WTC11 (cell line): ENCODE measurements around the gene S100A5. TPM values are rescaled to one million over a fixed set of nuclear protein-coding genes. Genes with fewer than 3 reads are reported as not detected.
A peak's percentile ranks its signal among the peaks of the same experiment; 100 is the strongest.

Experiments
- ATAC-seq: fragments of 200-7000 bp; cut with Tn5 transposase; 2 replicates; pipeline ENCODE4 v1.10.0; 2021; ENCODE audit warnings: mild to moderate bottlenecking, moderate library complexity
- CTCF ChIA-PET: fragments of 300-600 bp; sonication (Branson Sonifier 250); formaldehyde crosslinking; loops from one replicate; lab custom pipeline; 2021; ENCODE audit warnings: antibody characterized with exemption; lab: Charles Lee
- POLR2A ChIA-PET: fragments of 350-600 bp; sonication (Branson Sonifier 250); formaldehyde crosslinking; loops from one replicate; lab custom pipeline; 2021; ENCODE audit warnings: antibody characterized with exemption; lab: Charles Lee
- DNase-seq: peaks from one replicate; pipeline ENCODE4 v3.0.0; 2021; ENCODE audit warnings: low spot score
- H3K27ac Mint-ChIP-seq: 2 replicates; pipeline ENCODE4 v1.8.0; 2021; ENCODE audit warnings: mixed read lengths
- H3K27me3 Mint-ChIP-seq: 2 replicates; pipeline ENCODE4 v1.8.0; 2021; ENCODE audit warnings: low read depth, mild to moderate bottlenecking, moderate library complexity, mixed read lengths
- H3K36me3 Mint-ChIP-seq: 2 replicates; pipeline ENCODE4 v1.8.0; 2021; ENCODE audit warnings: mixed read lengths
- H3K4me1 Mint-ChIP-seq: 2 replicates; pipeline ENCODE4 v1.8.0; 2022; ENCODE audit warnings: mixed read lengths
- H3K4me3 Mint-ChIP-seq: 2 replicates; pipeline ENCODE4 v1.8.0; 2021; ENCODE audit warnings: mild to moderate bottlenecking, moderate library complexity, mixed read lengths
- H3K9me3 Mint-ChIP-seq: 2 replicates; pipeline ENCODE4 v1.8.0; 2021; ENCODE audit warnings: mixed read lengths
- ESRRA ChIP-seq: sonication (generic); formaldehyde crosslinking; IDR thresholded peaks from 2 replicates; pipeline ENCODE4 v1.8.1; 2022; ENCODE audit warnings: mild to moderate bottlenecking, missing genetic modification reagents, borderline replicate concordance
- FOXK1 ChIP-seq: sonication (generic); formaldehyde crosslinking; IDR thresholded peaks from 2 replicates; pipeline ENCODE4 v1.8.0; 2022; ENCODE audit warnings: mild to moderate bottlenecking, moderate library complexity, missing genetic modification reagents
- GTF2I ChIP-seq: fragments of 250-450 bp; sonication (Bioruptor Pico); conservative IDR thresholded peaks from 2 replicates; pipeline ENCODE4 v1.4.0; 2021; ENCODE audit warnings: mild to moderate bottlenecking
- HMGA2 ChIP-seq: fragments of 250-450 bp; sonication (Bioruptor Pico); IDR thresholded peaks from 2 replicates; pipeline ENCODE4 v1.4.0; 2021; ENCODE audit warnings: mild to moderate bottlenecking, moderate library complexity
- JAZF1 ChIP-seq: fragments of 250-450 bp; sonication (Bioruptor Pico); IDR thresholded peaks from 2 replicates; pipeline ENCODE4 v1.9.0; 2021; ENCODE audit warnings: moderate library complexity, mild to moderate bottlenecking, inconsistent platforms
- MYBL2 ChIP-seq: sonication (generic); formaldehyde crosslinking; IDR thresholded peaks from 2 replicates; pipeline ENCODE4 v1.8.1; 2023; ENCODE audit warnings: mild to moderate bottlenecking, moderate library complexity, missing genetic modification reagents
- NR2C2 ChIP-seq: sonication (generic); formaldehyde crosslinking; IDR thresholded peaks from 2 replicates; pipeline ENCODE4 v1.8.0; 2022; ENCODE audit warnings: mild to moderate bottlenecking, missing genetic modification reagents
- TCF7 ChIP-seq: sonication (generic); formaldehyde crosslinking; IDR thresholded peaks from 2 replicates; pipeline ENCODE4 v1.8.0; 2022; ENCODE audit warnings: mild to moderate bottlenecking, low read depth, missing genetic modification reagents, moderate library complexity
- ZNF219 ChIP-seq: sonication (generic); formaldehyde crosslinking; IDR thresholded peaks from 2 replicates; pipeline ENCODE4 v1.8.0; 2023; ENCODE audit warnings: missing genetic modification reagents, mild to moderate bottlenecking, borderline replicate concordance
- ZNF416 ChIP-seq: fragments of 250-450 bp; sonication (Bioruptor Pico); IDR thresholded peaks from 2 replicates; pipeline ENCODE4 v1.9.0; 2021; ENCODE audit warnings: mild to moderate bottlenecking, inconsistent platforms
- ZNF423 ChIP-seq: fragments of 250-450 bp; sonication (Bioruptor Pico); IDR thresholded peaks from 2 replicates; pipeline ENCODE4 v2.1.2; 2022; ENCODE audit warnings: mild to moderate bottlenecking, moderate library complexity
- total RNA-seq: library from RNA; stranded (reverse); gene quantifications from 3 replicates; pipeline ENCODE4 v1.2.3, GENCODE V29; 2021
- TF ChIP-seq, protein P1 (sequence below): sonication (generic); formaldehyde crosslinking; IDR thresholded peaks from 2 replicates; pipeline ENCODE4 v1.8.0; 2022; ENCODE audit warnings: missing genetic modification reagents
- TF ChIP-seq, protein P2 (sequence below): fragments of 200-600 bp; IDR thresholded peaks from 2 replicates; pipeline ENCODE4 v1.8.0; 2022; ENCODE audit warnings: antibody characterized with exemption
- TF ChIP-seq, protein P3 (sequence below): sonication (generic); formaldehyde crosslinking; IDR thresholded peaks from 2 replicates; pipeline ENCODE4 v1.8.0; 2022; ENCODE audit warnings: mild to moderate bottlenecking, missing genetic modification reagents
- TF ChIP-seq, protein P4 (sequence below): sonication (generic); formaldehyde crosslinking; IDR thresholded peaks from 2 replicates; pipeline ENCODE4 v1.8.0; 2022; ENCODE audit warnings: mild to moderate bottlenecking, missing genetic modification reagents

Gene S100A5
- total RNA-seq, 1 experiment from 2014 or later = not detected

GRCh38 chr1:153534226-153534924, 6.4 kb downstream of the S100A5 start:
- no peak for DNase-seq
- TF ChIP-seq, protein P1, sequence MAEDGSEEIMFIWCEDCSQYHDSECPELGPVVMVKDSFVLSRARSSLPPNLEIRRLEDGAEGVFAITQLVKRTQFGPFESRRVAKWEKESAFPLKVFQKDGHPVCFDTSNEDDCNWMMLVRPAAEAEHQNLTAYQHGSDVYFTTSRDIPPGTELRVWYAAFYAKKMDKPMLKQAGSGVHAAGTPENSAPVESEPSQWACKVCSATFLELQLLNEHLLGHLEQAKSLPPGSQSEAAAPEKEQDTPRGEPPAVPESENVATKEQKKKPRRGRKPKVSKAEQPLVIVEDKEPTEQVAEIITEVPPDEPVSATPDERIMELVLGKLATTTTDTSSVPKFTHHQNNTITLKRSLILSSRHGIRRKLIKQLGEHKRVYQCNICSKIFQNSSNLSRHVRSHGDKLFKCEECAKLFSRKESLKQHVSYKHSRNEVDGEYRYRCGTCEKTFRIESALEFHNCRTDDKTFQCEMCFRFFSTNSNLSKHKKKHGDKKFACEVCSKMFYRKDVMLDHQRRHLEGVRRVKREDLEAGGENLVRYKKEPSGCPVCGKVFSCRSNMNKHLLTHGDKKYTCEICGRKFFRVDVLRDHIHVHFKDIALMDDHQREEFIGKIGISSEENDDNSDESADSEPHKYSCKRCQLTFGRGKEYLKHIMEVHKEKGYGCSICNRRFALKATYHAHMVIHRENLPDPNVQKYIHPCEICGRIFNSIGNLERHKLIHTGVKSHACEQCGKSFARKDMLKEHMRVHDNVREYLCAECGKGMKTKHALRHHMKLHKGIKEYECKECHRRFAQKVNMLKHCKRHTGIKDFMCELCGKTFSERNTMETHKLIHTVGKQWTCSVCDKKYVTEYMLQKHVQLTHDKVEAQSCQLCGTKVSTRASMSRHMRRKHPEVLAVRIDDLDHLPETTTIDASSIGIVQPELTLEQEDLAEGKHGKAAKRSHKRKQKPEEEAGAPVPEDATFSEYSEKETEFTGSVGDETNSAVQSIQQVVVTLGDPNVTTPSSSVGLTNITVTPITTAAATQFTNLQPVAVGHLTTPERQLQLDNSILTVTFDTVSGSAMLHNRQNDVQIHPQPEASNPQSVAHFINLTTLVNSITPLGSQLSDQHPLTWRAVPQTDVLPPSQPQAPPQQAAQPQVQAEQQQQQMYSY (CRISPR knock-in tag) = 0 out of 2 replicates have a peak, but pooled peaks have one; percentile 25
- no peak for TF ChIP-seq ZNF219 (CRISPR knock-in tag)
- no peak for TF ChIP-seq NR2C2 (CRISPR knock-in tag)
- Mint-ChIP-seq H3K27me3 (peaks cover 39% of the 10 kb centered on the region), H3K27ac (no peak overlapping the region), H3K36me3 (no peaks in the 10 kb centered on the region), H3K9me3 (no peaks in the 10 kb centered on the region), H3K4me1 (peaks cover 50% of the 10 kb centered on the region), H3K4me3 (peak overlapping the region; percentile 63; the same call in 1 of the 2 replicates)
- ChIA-PET CTCF (interaction anchor here (1.0 to 10.8 kb wide), 17 partner anchors 10 to 179 kb away, joined by 3 to 188 read pairs (median 6); partner anchors contain the start of genes CHTOP, S100A1, S100A13 and S100A16), POLR2A (interaction anchor here (3.0 kb wide), 1 partner anchor 93 kb away, joined by 13 read pairs; the partner anchor contains the start of genes S100A1 and S100A13)
- ATAC-seq = no peak

DNA sequence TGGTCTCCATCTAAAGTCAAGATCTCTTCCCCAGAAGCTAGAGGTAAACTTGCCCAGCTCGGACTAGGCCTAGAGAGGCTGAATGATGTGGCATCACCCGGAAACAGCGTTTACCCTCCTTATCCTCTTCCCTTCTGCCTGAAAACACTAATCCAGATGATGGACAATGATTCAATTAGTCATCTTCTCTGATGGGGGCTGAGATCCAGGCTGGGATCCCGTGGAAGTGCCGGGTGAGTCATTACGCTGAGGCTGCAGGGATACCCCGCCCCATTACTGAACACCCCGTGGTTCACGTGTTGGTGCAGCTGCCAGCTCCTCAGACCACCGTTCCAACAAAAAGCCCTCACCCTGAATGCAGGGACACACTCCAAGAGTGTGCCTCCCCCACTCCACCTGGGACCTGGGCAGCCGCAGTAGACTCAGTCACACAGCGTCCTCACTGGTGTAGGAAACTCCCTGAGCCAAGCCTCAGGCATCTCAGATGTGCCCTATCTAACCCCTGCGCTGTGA, 7.0 kb downstream of the S100A5 start:
- POLR2A ChIA-PET = interaction anchor here (0.8 to 3.0 kb wide), 5 partner anchors 19 to 94 kb away, joined by 4 to 13 read pairs (median 7); partner anchors contain the start of genes S100A1 and S100A13

More for the DNA sequence above, 7.0 kb downstream of the S100A5 start:
- H3K36me3 Mint-ChIP-seq = no peaks in the 10 kb centered on the region
- ATAC-seq (no peak), DNase-seq (no peak)
- no peak for TF ChIP-seq GTF2I (CRISPR knock-in tag)
- no peak for TF ChIP-seq ZNF423 (CRISPR knock-in tag)
- no peak for TF ChIP-seq MYBL2 (CRISPR knock-in tag)
- no peak for TF ChIP-seq ZNF416 (CRISPR knock-in tag)
- TF ChIP-seq, protein P2, sequence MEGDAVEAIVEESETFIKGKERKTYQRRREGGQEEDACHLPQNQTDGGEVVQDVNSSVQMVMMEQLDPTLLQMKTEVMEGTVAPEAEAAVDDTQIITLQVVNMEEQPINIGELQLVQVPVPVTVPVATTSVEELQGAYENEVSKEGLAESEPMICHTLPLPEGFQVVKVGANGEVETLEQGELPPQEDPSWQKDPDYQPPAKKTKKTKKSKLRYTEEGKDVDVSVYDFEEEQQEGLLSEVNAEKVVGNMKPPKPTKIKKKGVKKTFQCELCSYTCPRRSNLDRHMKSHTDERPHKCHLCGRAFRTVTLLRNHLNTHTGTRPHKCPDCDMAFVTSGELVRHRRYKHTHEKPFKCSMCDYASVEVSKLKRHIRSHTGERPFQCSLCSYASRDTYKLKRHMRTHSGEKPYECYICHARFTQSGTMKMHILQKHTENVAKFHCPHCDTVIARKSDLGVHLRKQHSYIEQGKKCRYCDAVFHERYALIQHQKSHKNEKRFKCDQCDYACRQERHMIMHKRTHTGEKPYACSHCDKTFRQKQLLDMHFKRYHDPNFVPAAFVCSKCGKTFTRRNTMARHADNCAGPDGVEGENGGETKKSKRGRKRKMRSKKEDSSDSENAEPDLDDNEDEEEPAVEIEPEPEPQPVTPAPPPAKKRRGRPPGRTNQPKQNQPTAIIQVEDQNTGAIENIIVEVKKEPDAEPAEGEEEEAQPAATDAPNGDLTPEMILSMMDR = no peak
- no peak for TF ChIP-seq FOXK1 (CRISPR knock-in tag)
- TF ChIP-seq JAZF1 = no peak
- no peak for TF ChIP-seq TCF7 (CRISPR knock-in tag)
- TF ChIP-seq, protein P3, sequence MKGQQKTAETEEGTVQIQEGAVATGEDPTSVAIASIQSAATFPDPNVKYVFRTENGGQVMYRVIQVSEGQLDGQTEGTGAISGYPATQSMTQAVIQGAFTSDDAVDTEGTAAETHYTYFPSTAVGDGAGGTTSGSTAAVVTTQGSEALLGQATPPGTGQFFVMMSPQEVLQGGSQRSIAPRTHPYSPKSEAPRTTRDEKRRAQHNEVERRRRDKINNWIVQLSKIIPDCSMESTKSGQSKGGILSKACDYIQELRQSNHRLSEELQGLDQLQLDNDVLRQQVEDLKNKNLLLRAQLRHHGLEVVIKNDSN = no peak
- TF ChIP-seq, protein P4, sequence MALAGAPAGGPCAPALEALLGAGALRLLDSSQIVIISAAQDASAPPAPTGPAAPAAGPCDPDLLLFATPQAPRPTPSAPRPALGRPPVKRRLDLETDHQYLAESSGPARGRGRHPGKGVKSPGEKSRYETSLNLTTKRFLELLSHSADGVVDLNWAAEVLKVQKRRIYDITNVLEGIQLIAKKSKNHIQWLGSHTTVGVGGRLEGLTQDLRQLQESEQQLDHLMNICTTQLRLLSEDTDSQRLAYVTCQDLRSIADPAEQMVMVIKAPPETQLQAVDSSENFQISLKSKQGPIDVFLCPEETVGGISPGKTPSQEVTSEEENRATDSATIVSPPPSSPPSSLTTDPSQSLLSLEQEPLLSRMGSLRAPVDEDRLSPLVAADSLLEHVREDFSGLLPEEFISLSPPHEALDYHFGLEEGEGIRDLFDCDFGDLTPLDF (CRISPR knock-in tag) = no peak
- no peak for TF ChIP-seq ESRRA (CRISPR knock-in tag)
- TF ChIP-seq HMGA2 (CRISPR knock-in tag) = no peak
- peaks cover 39% of the 10 kb centered on the region for H3K27me3 Mint-ChIP-seq
- CTCF ChIA-PET = interaction anchor here (0.6 to 10.8 kb wide), 32 partner anchors 8 to 389 kb away, joined by 3 to 188 read pairs (median 6); partner anchors contain the start of genes CHTOP, GATAD2B, S100A1 and S100A13
- peaks cover 50% of the 10 kb centered on the region for H3K4me1 Mint-ChIP-seq
- H3K4me3 Mint-ChIP-seq = peak overlapping the region; percentile 63
- no peak overlapping the region for H3K27ac Mint-ChIP-seq
- no peaks in the 10 kb centered on the region for H3K9me3 Mint-ChIP-seq
